ENCODE measurements around the gene MXRA5. TPM values are rescaled to one million over a fixed set of nuclear protein-coding genes. Genes with fewer than 3 reads are reported as not detected.

Gene MXRA5
- total RNA-seq, 4 donors from 2014 or later = 2.9 to 79.9 (median 4.4) TPM

DNA sequence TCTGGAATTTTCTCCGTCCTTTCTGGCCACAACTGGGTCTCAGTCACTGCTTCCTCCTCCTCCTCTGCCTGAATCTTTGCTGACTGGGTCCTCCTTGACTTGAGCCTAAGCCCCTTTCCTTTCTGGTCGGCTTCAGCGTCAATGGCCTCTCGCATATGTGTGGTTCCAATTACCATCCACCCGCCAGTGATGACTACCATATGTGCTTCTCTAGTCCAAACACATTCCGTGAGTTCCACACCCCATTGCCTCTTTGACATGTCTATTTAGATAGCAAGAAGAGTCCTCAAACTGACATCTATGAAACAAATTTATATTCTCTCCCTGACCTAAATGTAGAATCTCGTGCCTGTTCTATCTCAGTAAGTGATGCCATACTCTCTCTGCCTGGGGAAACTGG lies 19.8 kb downstream of the MXRA5 start:
- H3K27ac ChIP-seq = no peak overlapping the region
- H3K4me1 ChIP-seq = no peaks in the 10 kb centered on the region
- no peak overlapping the region for H3K4me3 ChIP-seq
- TF ChIP-seq POLR2A (IDR thresholded peaks at IDR 0.05) (no peak), CTCF (IDR thresholded peaks at IDR 0.05) (no peak)
- no peaks in the 10 kb centered on the region for H3K9me3 ChIP-seq
- no peaks in the 10 kb centered on the region for H3K36me3 ChIP-seq
- intact Hi-C loops (cut with DNase I; ENCODE audit: low total_unique reads) = no loop called here
- no peak for DNase-seq
- no peaks in the 10 kb centered on the region for H3K27me3 ChIP-seq

- H3K27ac ChIP-seq = no peak overlapping the region
- H3K36me3 ChIP-seq = no peaks in the 10 kb centered on the region
- intact Hi-C loops (cut with DNase I; ENCODE audit: low total_unique reads) = no loop called here
- no peak overlapping the region for H3K4me3 ChIP-seq
- H3K27me3 ChIP-seq = no peaks in the 10 kb centered on the region
- DNase-seq = no peak
- no peak for TF ChIP-seq CTCF (IDR thresholded peaks at IDR 0.05)
- no peak for TF ChIP-seq POLR2A (IDR thresholded peaks at IDR 0.05)
- H3K9me3 ChIP-seq = no peaks in the 10 kb centered on the region
- H3K4me1 ChIP-seq = no peaks in the 10 kb centered on the region
These were observed 25.9 kb downstream of the MXRA5 start for GRCh38 chrX:3320471-3321046.

- TF ChIP-seq POLR2A (IDR thresholded peaks at IDR 0.05) (no peak), CTCF (IDR thresholded peaks at IDR 0.05) (no peak)
- DNase-seq = no peak
- no peaks in the 10 kb centered on the region for H3K36me3 ChIP-seq
These were observed 29.2 kb downstream of the MXRA5 start for GRCh38 chrX:3317191-3317718.

DNA sequence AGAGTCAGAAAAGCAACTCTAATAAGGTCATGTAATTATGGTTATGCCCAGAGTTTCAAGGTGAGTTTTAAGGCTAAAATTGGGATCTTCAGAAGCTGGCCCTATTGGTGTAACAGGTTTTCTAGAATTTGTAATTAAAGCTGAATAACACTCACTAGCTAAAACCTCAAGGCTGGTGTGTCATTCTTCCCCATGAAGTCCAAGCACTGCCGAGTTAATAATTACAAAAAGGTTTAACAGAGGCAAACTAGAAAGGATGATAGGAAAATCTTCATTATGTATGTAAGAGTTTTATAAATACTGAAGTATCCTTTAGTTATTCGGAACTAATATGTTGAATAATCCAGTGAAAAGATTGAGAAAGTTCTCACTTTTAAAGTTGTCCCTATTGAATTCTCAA lies 34.3 kb downstream of the MXRA5 start:
- H3K9me3 ChIP-seq = no peaks in the 10 kb centered on the region
- H3K27me3 ChIP-seq = no peaks in the 10 kb centered on the region
- intact Hi-C loops (cut with DNase I; ENCODE audit: low total_unique reads) = no loop called here
- TF ChIP-seq CTCF (IDR thresholded peaks at IDR 0.05) = no peak
- no peak for TF ChIP-seq POLR2A (IDR thresholded peaks at IDR 0.05)
- no peak for DNase-seq
- no peaks in the 10 kb centered on the region for H3K4me1 ChIP-seq
- H3K36me3 ChIP-seq = no peaks in the 10 kb centered on the region
- H3K4me3 ChIP-seq = no peak overlapping the region
- no peak overlapping the region for H3K27ac ChIP-seq

More at GRCh38 chrX:3317191-3317718, 29.2 kb downstream of the MXRA5 start:
- Histone ChIP-seq H3K9me3 (no peaks in the 10 kb centered on the region), H3K27ac (no peak overlapping the region), H3K27me3 (no peaks in the 10 kb centered on the region), H3K4me1 (no peaks in the 10 kb centered on the region), H3K4me3 (no peak overlapping the region)
- intact Hi-C loops (cut with DNase I; ENCODE audit: low total_unique reads) = no loop called here

DNA sequence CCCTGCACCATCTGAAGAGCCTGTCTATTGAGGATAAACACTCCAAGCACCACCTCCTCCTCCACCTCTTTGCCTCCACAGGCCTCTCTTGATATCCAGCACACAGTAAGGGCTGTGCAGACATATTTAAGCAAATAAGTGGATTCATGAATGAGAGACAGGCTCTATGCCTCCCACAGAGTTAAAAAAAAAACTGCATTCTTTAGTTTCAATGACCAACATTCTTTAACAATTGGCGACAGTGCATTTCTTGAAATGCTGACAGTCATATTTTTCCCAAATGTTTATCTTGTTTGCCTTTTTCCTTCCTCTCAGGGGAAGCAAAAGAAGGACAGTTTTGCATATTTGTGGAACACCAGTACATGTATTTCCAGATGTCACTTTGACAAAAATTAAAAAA lies 38.6 kb downstream of the MXRA5 start:
- Histone ChIP-seq H3K36me3 (no peaks in the 10 kb centered on the region), H3K9me3 (no peaks in the 10 kb centered on the region), H3K27me3 (no peaks in the 10 kb centered on the region), H3K4me1 (no peaks in the 10 kb centered on the region), H3K27ac (no peak overlapping the region), H3K4me3 (no peak overlapping the region)
- no peak for TF ChIP-seq CTCF (IDR thresholded peaks at IDR 0.05)
- no peak for TF ChIP-seq POLR2A (IDR thresholded peaks at IDR 0.05)
- no peak for DNase-seq
- intact Hi-C loops (cut with DNase I; ENCODE audit: low total_unique reads) = no loop called here

Measured in uterus (tissue), 4 donors.